ENCODE measurements around the gene LAGE3.

The LAGE3 gene

DNA sequence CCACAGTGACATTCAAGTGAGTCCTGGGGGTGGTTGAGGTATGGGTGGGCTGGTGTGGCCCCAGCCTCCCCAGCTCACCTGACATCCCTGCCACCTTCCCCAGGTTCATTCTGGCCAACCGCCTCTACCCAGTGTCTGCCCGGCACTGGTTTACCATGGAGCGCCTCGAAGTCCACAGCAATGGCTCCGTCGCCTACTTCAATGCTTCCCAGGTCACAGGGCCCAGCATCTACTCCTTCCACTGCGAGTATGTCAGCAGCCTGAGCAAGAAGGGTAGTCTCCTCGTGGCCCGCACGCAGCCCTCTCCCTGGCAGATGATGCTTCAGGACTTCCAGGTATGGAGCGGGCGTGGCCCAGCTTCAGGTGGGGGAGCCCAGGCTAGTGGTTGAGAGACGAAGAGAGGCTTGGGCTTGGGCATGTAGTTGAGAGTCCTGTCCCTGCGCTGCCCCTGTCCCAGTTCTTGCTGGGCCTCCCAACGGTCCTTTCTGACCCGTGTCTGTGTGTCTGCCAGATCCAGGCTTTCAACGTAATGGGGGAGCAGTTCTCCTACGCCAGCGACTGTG lies 43.8 kb downstream of the LAGE3 start:
- no peak for DNase-seq (ENCODE audit: low spot score)

DNA sequence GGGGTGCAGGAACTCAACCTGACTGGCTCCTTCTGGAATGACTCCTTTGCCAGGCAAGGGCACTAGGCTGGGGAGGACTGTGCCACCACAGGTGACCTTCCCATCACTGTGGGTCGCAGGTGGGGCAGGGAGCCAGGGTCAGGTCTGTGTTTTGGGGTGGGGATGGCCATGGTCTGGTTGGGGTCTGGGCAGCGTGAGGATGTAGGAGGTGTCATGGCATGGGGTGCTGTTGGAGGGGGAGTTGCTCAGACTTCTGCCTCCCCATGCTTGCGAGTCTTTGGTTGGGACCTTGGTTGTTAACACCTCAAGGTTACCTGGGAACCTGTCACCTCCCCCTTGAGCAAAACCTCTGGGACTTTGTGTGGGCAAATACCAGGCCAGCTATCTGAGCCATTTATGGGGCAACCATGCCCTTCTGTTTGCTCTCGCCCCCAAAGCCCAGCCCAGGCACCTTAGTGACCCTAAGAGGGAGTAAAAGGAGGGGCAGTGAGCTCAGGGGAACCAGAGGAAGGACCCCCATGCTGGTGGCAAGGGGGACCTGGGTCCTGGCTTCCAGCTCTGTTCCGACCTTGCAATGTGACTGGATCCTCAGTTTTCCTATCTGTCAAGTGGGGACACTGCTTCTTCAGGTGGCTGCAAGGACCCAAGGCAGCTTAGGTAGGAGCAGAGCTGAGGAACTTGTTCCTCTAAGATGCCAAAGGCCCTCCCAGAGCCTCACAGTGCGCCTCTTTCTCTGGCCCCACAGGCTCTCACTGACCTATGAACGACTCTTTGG lies 44.5 kb downstream of the LAGE3 start:
- DNase-seq (ENCODE audit: low spot score): no peak

DNA sequence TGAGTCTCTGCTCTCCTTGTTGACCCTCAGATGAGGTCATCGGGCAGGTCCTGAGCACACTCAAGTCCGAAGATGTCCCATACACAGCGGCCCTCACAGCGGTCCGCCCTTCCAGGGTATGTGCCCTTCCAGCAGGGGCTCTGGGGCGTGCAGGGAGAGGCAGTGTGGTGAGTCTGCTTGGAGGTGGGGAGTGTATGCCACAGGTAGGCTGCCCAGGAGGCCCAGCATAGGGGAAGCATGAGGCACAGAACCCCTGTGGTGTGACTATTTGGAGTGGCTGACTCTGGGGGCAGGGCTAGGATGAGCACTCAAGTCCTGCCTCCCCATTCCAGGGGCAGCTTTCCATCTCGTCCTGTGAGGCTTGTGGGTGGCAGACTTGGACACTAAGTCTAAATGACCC lies 45.5 kb downstream of the LAGE3 start:
- DNase-seq (ENCODE audit: low spot score): no peak

DNA sequence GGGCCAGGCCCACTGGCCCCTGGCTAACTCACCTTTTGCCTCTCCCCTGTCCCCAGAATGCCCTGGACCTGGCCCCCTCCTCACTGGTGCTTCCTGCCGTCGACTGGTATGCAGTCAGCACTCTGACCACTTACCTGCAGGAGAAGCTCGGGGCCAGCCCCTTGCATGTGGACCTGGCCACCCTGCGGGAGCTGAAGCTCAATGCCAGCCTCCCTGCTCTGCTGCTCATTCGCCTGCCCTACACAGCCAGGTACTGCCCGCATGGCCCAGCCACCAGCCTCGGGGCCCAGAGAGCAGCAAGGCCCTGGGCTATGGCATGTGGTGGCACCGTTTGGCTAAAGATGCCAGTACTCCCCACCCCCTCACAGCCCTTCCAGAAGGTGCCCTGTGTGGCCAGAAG lies 46.9 kb downstream of the LAGE3 start:
- DNase-seq (ENCODE audit: low spot score): no peak

DNA sequence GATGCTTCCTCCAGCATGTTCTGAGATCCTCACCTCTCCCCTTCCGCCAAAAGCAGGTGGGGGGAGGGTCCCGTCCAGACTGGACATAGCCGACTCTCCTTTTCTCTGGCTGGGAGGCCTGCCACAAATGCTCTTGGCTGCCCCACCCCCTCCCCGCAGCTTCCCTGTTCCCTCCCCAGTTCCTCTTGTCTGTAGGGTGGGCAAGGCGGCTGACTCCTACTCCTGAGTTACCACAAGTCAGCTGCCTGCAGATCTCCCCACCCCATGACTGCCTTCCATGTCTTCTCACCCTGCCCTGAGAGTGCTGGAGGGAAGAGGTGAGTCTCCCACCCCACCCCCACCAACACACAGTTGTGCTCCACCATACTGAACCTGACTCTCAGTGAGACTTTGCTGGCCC lies 47.7 kb downstream of the LAGE3 start:
- no peak for DNase-seq (ENCODE audit: low spot score)

DNA sequence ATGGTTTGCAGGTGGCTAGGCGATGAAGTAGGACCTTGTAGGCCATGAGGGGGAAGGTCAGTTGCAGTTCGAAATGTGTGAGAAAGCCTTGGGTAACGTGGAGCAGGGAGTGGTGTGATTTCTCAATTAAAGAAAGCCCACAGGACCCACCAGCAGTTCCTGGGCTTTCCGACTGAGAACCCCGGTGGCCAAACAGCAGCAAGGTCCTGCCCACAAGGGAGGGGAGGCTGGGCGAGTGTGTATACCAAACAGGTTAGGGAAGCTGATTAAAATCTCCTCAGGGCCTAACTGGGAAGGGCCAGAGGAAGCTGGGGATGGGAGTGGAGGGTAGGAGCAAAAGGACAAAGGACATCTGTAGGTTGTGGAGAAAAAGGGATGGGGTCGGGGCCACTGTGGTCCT lies 48.2 kb downstream of the LAGE3 start:
- DNase-seq (ENCODE audit: low spot score): no peak

DNA sequence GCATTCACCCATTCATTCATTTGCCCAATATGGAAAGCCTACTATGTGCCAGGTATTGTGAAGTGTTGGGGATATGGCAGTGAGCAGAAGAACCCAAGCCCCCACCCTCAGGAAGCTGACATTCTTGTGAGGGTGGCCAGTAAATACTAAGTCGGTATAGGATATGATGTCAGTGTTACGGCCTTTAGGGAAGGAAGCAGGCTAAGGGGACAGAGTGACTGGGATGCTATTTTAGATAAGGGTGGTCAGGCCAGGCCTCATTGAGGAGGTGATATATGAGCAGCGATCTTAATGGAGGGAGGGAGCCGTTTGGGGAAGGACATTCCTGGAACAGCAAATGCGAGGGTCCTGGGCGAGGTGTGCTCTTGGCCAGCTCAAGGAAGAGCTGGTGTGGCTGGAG lies 48.6 kb downstream of the LAGE3 start:
- DNase-seq (ENCODE audit: low spot score): no peak

DNA sequence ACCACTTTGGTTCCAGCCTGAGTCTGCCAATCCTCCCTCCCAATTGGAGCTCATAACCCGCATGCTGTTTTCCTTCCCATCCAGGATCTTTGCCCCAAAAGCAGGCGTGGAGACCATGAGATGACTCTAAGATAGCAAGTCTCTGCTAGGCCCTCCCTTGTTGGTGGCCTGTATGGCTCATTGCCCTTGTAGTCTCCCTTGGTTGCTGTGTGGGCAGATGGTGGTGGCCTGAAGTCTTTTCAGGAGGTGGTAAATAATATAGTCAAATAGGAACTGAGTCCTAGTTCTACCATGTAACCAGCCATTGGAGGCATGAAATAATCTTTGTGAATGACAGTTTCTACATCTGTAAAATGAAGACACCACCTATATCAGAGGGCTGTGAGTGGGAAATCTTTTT lies 49.4 kb downstream of the LAGE3 start:
- DNase-seq (ENCODE audit: low spot score): no peak

DNA sequence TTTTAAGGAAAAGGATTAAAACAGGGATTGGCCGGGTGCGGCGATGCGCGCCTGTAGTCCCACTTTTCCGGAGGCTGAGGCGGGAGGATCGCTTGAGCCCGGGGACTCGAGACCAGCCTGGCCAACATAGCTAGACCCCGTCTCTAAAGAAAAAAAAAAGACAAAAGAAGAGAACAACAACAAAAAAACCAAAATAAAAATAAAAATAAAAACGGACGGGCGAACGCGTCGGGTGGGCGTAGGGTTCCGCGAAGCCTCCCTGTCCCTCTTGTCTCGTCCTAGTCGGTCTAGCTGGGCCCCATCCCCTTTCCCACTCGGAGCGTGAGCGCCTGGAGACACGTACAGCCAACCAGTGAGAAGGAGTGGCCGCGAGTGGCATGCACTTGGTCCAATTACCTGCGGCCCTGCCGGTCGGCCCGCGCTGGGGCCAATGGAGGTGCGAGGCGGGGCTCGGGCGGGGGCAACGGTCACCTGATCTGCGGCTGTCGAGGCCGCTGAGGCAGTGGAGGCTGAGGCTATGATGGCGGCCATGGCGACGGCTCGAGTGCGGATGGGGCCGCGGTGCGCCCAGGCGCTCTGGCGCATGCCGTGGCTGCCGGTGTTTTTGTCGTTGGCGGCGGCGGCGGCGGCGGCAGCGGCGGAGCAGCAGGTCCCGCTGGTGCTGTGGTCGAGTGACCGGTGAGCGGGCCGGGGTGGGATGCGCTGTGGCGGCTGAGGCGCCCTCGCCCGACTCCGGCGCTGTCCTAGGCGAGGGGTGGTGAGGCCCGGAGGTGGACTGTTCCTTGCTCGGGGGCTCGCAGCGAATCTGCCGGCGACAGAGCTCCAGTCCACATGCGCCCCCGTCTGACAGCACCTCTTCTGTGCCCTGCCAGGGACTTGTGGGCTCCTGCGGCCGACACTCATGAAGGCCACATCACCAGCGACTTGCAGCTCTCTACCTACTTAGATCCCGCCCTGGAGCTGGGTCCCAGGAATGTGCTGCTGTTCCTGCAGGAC lies 50.6 kb downstream of the LAGE3 start, which contains the start of gene ATP6AP1:
TSS of gene ATP6AP1 (plus strand) at position 502 of the 996 bp plus-strand sequence. CDS start at position 518, 16 bp downstream.
- peak; percentile 95 for DNase-seq (ENCODE audit: low spot score)
